Endothelial cell of hepatic sinusoid (primary cell): Measurements from ENCODE around the gene ST3GAL3.

Experiments used
- in situ Hi-C: cut with HindIII; loops from 2 replicates; pipeline ENCODE4 v1.10.0; 2017; ENCODE audit warnings: low sequenced_read_pairs

ST3GAL3 gene

DNA sequence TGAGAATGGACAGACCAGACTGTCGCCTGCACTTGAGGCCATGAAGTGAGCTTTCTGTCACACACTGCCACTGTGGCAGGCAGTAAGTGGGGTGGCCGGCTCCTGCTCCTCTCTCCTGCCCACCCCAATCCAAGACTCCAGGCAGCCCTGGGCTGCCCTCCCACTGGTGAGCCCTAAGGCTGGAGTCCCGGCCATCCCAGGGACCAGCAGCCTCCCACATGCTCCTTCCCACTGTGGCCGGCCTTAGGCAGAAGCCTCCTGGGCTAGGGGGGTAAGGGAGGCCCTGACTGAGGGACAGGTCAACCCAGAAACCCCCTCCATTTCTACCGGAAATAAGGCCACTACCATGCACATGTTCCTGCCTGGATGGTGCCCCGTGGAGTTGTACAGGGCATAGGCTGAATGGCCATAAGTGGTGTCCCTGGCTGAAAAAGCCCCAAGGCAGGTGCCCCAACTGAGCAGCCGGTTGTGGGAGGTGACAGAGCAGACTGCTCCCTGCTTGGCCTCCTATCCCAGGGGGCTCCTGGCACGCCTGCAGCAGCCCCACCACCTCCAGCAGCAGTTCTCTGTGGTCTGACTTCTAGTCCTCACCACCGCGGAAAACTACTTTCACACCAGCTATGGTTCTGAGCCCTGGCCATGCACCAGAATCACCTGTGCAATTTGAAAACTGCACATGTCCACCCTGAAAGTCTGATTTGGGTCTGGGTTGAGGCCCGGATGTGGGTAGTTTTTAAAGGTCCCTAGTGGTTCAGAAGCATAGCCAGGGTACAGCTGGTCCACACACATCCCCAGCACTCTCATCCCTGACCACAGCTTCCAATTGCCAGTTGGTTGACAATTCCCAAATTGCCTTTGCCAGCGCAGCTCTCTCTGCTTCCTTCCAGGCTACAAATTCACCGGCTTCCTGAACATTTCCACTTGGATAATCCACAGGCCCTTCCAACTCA, 224.7 kb downstream of the ST3GAL3 start:
- in situ Hi-C loops = loop anchor here (25.0 kb wide), 1 partner anchor 695 kb away; no protein-coding TSS in a partner anchor

DNA sequence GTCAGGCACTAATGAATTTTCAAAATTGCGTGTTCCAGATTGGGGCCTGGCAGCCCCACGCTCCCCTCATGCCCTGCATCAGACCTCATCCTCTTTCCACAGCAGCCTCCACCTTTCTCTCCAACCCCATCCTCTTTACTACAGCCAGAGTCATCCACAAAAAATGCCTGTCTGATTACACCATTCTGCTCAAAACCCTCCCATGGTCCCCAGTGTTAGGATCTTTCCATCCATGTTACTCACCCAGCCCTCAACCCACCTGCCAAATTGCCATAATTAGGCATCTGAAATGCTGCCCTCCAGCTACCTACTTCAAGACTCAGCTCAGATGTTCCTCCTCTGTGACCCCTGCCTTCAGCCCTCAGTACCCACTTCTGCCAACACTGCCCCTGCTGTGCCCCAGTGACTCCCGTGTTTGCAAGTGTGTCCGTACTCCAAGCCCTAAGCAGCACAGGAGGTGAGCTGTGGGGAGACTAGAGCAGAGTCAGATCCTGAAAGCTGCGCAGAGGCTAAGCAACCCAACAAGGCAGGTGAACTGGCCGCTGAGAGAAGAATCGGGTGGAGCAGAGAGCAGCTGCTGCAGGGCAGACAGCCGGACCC, 225.6 kb downstream of the ST3GAL3 start:
- in situ Hi-C loops = loop anchor here (25.0 kb wide), 1 partner anchor 696 kb away; no protein-coding TSS in a partner anchor

GRCh38 chr1:43933386-43934100, 226.2 kb downstream of the ST3GAL3 start, which contains the start of gene ARTN:
TSS of gene ARTN (plus strand) at chr1:43933801. CDS start at chr1:43935657, 1,856 bp downstream.
- in situ Hi-C loops = loop anchor here (25.0 kb wide), 1 partner anchor 696 kb away; no protein-coding TSS in a partner anchor

DNA sequence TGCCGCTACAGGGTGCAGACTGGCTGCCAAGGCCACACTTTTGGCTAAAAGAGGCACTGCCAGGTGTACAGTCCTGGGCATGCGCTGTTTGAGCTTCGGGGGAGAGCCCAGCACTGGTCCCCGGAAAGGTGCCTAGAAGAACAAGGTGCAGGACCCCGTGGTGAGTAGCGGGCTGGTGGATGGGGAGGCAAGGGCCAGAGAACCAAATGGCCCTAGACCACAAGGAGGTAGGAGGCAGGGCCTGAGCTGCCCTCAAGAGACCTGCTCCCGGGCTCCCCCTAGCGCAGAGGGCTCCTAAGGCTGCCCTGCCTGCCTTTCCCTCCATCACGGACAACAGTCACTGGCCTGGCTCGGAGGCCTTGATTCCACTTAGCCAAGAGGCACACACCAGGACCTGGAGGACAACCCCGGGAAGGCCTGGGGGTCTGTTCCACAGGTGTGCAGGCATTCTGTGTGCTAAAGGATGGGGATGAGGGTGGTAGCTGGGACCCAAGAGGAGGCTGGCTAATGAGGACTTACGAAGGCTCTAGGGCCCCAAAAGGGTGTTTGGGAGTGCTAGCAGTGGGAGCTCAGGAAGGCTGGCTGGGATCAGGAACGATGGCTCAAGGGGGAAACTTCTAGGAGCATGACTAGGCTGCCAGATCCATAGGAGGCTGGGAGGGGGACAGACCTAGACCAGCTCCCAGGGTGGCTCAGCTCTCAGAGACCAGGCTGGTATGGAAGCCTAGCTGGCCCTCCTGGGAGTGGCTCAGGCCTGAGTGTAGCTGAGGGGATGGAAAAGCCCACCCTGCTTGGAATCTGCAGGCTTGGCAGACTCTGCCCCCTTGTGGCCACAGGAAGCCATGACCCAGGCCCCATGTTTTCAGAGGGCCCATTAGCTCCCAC, 227.0 kb downstream of the ST3GAL3 start:
- in situ Hi-C loops = loop anchor here (25.0 kb wide), 1 partner anchor 697 kb away; no protein-coding TSS in a partner anchor

DNA sequence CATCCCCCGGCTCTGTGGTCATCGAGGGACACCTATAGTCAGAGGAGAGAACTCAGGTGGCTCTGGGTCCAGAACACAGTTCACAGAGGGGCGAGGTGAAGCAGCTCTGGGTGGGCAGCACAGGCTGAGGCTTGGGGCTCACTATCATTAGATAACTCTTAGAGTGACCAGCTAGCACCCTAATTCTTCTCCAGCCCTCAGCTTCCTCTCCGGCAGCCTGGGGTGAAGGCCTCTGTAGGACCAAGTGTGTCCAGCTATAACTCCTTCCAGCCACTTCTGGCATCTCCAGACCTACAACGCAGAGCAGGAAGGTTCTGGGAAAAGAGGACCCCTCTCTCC, 227.6 kb downstream of the ST3GAL3 start:
- in situ Hi-C loops = loop anchor here (5.0 to 25.0 kb wide), 6 partner anchors 37 to 698 kb away; partner anchors contain the start of genes ATP6V0B and DPH2

DNA sequence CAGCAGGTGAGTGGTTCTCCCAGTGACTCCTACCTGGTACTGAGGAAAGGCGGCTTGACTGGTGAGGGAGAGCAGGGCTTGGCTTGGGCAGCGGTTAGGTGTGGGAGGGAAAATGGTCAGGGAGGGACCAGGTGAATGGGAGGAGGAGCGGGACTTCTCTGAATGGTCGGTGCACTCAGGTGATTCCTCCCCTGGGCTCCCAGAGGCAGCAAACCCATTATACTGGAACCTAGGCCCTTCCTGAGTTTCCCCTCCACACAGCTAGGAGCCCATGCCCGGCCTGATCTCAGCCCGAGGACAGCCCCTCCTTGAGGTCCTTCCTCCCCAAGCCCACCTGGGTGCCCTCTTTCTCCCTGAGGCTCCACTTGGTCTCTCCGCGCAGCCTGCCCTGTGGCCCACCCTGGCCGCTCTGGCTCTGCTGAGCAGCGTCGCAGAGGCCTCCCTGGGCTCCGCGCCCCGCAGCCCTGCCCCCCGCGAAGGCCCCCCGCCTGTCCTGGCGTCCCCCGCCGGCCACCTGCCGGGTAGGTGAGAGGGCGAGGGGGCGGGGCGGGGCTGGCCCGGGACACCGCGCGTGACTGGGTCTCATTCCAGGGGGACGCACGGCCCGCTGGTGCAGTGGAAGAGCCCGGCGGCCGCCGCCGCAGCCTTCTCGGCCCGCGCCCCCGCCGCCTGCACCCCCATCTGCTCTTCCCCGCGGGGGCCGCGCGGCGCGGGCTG, 228.5 kb downstream of the ST3GAL3 start:
- in situ Hi-C loops = loop anchor here (5.0 to 25.0 kb wide), 6 partner anchors 36 to 699 kb away; partner anchors contain the start of genes ATP6V0B and DPH2

DNA sequence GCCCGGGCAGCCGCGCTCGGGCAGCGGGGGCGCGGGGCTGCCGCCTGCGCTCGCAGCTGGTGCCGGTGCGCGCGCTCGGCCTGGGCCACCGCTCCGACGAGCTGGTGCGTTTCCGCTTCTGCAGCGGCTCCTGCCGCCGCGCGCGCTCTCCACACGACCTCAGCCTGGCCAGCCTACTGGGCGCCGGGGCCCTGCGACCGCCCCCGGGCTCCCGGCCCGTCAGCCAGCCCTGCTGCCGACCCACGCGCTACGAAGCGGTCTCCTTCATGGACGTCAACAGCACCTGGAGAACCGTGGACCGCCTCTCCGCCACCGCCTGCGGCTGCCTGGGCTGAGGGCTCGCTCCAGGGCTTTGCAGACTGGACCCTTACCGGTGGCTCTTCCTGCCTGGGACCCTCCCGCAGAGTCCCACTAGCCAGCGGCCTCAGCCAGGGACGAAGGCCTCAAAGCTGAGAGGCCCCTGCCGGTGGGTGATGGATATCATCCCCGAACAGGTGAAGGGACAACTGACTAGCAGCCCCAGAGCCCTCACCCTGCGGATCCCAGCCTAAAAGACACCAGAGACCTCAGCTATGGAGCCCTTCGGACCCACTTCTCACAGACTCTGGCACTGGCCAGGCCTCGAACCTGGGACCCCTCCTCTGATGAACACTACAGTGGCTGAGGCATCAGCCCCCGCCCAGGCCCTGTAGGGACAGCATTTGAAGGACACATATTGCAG, 229.3 kb downstream of the ST3GAL3 start:
- in situ Hi-C loops = loop anchor here (5.0 to 25.0 kb wide), 6 partner anchors 36 to 699 kb away; partner anchors contain the start of genes ATP6V0B and DPH2

DNA sequence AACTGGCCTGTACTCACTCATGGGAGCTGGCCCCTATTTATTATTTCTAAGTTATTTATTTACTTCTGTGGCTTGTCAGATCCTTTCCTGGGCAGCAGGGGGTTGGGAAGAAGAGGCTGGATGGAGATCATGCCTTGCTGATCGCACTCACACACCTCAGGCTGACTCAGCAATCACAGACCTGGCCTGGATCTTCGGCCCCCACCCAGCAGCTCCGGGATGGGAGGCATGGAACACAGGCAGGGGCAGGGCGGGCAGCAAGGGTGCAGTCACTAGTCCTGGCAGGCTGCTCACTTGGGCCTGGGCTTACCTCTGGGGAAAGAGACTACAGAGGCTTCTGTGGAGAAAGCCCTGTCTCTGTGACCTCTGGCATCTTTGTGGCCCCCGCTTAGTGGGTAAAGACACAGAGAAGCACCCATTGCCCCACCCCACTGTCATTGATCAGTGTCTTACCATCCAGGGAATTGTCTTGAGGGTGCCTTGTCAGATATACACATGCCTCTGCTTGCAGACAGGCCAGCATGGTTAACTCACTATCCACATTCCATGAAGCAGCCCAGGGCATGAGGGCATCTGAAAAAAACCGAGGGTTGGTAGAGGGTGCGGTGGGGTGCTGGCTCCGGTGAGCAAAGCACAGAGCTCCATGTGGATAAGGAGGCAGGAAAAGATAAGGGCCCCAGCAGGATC, 230.0 kb downstream of the ST3GAL3 start:
- in situ Hi-C loops = loop anchor here (5.0 to 25.0 kb wide), 6 partner anchors 35 to 700 kb away; partner anchors contain the start of genes ATP6V0B and DPH2

- in situ Hi-C loops = loop anchor here (5.0 to 25.0 kb wide), 6 partner anchors 34 to 701 kb away; partner anchors contain the start of genes ATP6V0B and DPH2
Measured at GRCh38 chr1:43938383-43938782, 231.0 kb downstream of the ST3GAL3 start.

GRCh38 chr1:43938892-43939587, 231.7 kb downstream of the ST3GAL3 start:
- in situ Hi-C loops = loop anchor here (5.0 to 25.0 kb wide), 6 partner anchors 33 to 702 kb away; partner anchors contain the start of genes ATP6V0B and DPH2

GRCh38 chr1:43942411-43942810, 235.1 kb downstream of the ST3GAL3 start:
- in situ Hi-C loops = loop anchor here (25.0 kb wide), 1 partner anchor 705 kb away; no protein-coding TSS in a partner anchor

DNA sequence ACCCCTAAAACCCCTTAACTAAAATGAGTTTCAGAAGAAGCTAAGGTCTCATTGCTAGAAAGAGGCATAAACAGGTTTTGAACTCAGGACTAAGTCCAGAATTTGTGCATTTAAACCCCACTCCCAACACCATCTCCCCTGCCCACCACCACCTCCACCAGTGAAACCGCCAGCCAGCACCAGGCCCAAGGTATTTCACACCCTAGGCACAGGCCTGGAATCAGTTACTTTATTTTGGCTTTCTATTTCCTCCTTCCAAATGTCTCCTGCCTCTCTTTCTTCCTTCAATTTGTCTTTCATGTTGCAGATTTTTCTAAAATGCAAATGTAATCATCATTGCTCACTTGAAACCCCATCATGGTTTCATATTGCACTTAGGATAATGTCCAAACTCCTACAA, 237.5 kb downstream of the ST3GAL3 start:
- in situ Hi-C loops = loop anchor here (25.0 kb wide), 1 partner anchor 708 kb away; no protein-coding TSS in a partner anchor

- in situ Hi-C loops = loop anchor here (25.0 kb wide), 1 partner anchor 708 kb away; no protein-coding TSS in a partner anchor
Measured at GRCh38 chr1:43945674-43946235, 238.4 kb downstream of the ST3GAL3 start.

DNA sequence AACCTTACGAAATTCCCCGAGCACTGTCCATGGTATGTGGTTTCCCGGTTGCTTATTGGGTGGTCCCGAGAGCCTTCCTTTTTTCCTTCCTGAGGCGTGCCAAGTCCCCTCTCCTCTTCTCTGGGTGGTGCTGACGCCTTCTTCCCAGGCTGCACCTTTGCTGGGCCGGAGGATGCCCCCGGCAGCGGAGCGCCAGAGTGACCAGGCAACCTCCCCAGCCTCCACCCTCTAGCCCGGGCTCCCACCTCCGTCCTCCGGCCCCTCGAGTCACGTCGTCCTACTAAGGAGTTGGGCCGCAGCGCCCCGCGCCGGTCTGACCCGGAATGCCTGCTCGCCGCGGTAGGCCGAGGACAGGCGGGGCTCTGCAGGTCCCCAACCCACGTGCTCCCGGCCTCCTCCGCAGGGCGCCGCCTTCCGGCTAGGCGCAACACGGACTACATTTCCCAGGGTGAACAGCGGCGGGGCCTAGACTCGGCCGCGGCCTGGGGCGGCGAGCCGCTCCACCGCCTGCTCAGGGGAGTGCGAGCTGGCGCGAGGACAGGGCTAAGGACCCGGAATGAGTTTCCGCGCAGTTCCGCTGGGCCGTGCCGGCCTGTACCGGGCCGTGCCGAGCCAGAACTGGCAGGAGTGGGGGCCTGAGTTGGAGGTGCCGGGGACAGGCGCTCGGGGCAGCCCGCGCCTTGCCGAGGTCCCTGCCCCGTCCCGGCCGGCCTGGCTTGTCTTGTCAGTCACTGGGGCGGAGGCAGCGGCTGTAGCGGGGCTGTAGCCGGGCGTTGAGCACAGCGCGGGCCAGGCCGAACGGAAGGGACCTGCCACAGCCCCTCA, 239.1 kb downstream of the ST3GAL3 start, which contains the start of gene IPO13:
Gene IPO13 (plus strand): TSS at position 715 of the 825 bp plus-strand sequence. CDS start 651 bp downstream, outside the sequence.
- in situ Hi-C loops = loop anchor here (25.0 kb wide), 1 partner anchor 709 kb away; no protein-coding TSS in a partner anchor
